Activated naive CD4-positive, alpha-beta T cell treated with anti-CD3 and anti-CD28 coated beads, Interleukin-2, amount 10 ng/mL, durations not matched to agents 7 days and 5 days (primary cell): Measurements from ENCODE around the gene BMPR2.
"Not testable (repeated sequence)": the region's sequence is repeated elsewhere in the genome, so short reads cannot be mapped to it uniquely, and the experiment has no call there.

Experiments used
- CTCF ChIA-PET: fragments of 350-600 bp; sonication (Branson Sonifier 250); formaldehyde crosslinking; loops from one replicate; lab custom pipeline; 2021; ENCODE audit warnings: antibody characterized with exemption; lab: Charles Lee
- DNase-seq: peaks from one replicate; pipeline ENCODE4 v3.0.0-alpha.2; 2020
- H3K27ac Mint-ChIP-seq: one replicate; pipeline ENCODE4 v1.8.0; 2021; ENCODE audit warnings: mild to moderate bottlenecking, moderate library complexity, mixed read lengths
- H3K27me3 Mint-ChIP-seq: one replicate; pipeline ENCODE4 v1.8.0; 2021; ENCODE audit warnings: mild to moderate bottlenecking, mixed read lengths
- H3K36me3 Mint-ChIP-seq: one replicate; pipeline ENCODE4 v1.8.0; 2021; ENCODE audit warnings: mixed read lengths
- H3K4me1 Mint-ChIP-seq: one replicate; pipeline ENCODE4 v1.8.0; 2021; ENCODE audit warnings: mixed read lengths
- H3K4me3 Mint-ChIP-seq: one replicate; pipeline ENCODE4 v1.8.0; 2021; ENCODE audit warnings: mild to moderate bottlenecking, moderate library complexity, mixed read lengths
- H3K9me3 Mint-ChIP-seq: one replicate; pipeline ENCODE4 v1.8.0; 2021; ENCODE audit warnings: mixed read lengths

The BMPR2 gene

GRCh38 chr2:202411097-202411496 lies 35.0 kb downstream of the BMPR2 start:
- CTCF ChIA-PET, result no interaction called here
- Mint-ChIP-seq H3K27ac (no peak overlapping the region), H3K4me3 (no peak overlapping the region), H3K36me3 (no peaks in the 10 kb centered on the region), H3K9me3 (no peaks in the 10 kb centered on the region), H3K4me1 (no peaks in the 10 kb centered on the region), H3K27me3 (no peaks in the 10 kb centered on the region)
- DNase-seq, result no peak

DNA sequence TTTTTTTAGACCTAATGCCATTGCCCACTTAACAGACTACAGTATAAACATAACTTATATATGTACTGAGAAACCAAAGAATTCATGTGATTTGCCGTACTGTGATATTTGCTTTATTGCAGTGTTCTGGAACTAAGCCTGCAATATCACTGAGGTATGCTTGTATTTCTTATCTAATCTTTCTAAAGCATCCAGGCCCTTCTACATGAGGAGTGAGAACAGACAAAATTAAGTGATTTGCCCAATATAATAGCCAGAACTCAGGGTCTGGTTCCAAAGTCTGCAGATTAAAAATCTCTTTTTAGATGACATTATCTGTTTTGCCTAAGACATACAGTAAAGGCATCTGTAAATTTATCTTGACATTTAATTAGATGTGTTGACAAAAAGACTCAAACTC lies 41.9 kb downstream of the BMPR2 start:
- H3K27me3 Mint-ChIP-seq, result no peaks in the 10 kb centered on the region
- H3K27ac Mint-ChIP-seq, result no peak overlapping the region
- CTCF ChIA-PET, result no interaction called here
- H3K9me3 Mint-ChIP-seq, result no peaks in the 10 kb centered on the region
- DNase-seq, result no peak
- no peak overlapping the region for H3K4me3 Mint-ChIP-seq
- no peaks in the 10 kb centered on the region for H3K4me1 Mint-ChIP-seq
- no peaks in the 10 kb centered on the region for H3K36me3 Mint-ChIP-seq

GRCh38 chr2:202418511-202418910 lies 42.4 kb downstream of the BMPR2 start:
- Mint-ChIP-seq H3K27me3 (no peaks in the 10 kb centered on the region), H3K4me3 (no peak overlapping the region), H3K9me3 (no peaks in the 10 kb centered on the region), H3K4me1 (no peaks in the 10 kb centered on the region), H3K36me3 (no peaks in the 10 kb centered on the region), H3K27ac (no peak overlapping the region)
- CTCF ChIA-PET, result no interaction called here
- DNase-seq, result no peak

- Mint-ChIP-seq H3K4me3 (no peak overlapping the region), H3K9me3 (peaks cover 3% of the 10 kb centered on the region), H3K27me3 (no peaks in the 10 kb centered on the region), H3K4me1 (no peaks in the 10 kb centered on the region), H3K27ac (no peak overlapping the region), H3K36me3 (no peaks in the 10 kb centered on the region)
- no peak for DNase-seq
- CTCF ChIA-PET, result no interaction called here
Observed at GRCh38 chr2:202423139-202423538, 47.0 kb downstream of the BMPR2 start.

GRCh38 chr2:202425036-202425435 lies 48.9 kb downstream of the BMPR2 start:
- CTCF ChIA-PET, result no interaction called here
- no peak overlapping the region for H3K4me3 Mint-ChIP-seq
- no peaks in the 10 kb centered on the region for H3K27me3 Mint-ChIP-seq
- H3K4me1 Mint-ChIP-seq, result no peaks in the 10 kb centered on the region
- DNase-seq, result no peak
- H3K36me3 Mint-ChIP-seq, result peaks cover 2% of the 10 kb centered on the region
- no peak overlapping the region for H3K27ac Mint-ChIP-seq
- H3K9me3 Mint-ChIP-seq, result peaks cover 12% of the 10 kb centered on the region

DNA sequence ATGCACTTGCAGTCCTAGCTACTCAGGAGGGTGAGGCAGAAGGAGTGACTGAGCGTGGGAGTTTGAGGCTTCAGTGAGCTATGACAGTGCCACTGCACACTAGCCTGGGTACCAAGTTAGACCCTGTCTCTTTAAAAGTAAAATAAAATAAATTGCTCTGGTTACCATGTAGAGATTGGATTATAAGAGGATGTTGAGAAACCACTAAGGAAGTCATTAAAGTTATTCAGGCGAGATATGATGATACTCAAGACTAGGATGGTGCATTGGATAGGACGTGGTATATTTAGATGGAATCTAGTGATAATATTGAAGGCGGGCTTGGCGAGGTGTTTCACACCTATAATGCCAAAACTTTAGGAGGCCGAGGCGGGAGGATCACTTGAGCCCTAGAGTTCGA lies 50.6 kb downstream of the BMPR2 start:
- no peak overlapping the region for H3K27ac Mint-ChIP-seq

DNA sequence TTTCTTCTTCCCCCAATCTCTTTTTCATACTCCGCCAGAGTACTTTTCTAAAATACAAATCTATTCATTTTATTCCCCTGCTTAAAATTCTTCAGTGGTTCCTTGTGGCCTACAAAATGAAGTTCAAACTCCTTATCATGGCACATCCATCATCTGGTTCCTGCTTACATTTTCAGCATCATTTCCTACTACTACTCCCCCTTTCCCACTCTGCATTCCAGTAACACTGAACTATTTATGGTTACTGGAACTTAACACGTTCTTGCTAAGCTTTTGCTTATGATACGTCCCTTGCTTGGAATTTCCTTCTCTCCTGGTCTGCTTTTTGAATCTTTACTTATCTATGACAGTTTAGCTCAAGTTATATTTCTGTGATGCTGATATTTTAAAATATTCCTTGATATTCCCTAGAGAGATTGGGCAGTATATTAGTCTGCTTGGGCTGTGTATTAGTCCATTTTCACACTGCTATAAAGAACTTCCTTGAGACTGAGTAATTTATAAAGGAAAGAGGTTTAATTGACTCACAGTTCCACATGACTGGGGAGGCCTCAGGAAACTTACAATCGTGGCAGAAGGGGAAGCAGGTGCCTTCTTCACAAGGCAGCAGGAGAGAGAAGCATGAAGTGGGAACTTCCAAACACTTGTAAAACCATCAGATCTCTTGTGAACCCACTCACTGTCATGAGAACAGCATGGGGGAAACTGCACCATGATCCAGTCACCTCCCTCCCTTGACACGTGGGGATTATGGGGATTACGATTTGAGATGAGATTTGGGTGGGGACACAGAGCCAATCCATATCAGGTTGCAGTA lies 53.2 kb downstream of the BMPR2 start:
- H3K9me3 Mint-ChIP-seq, result peaks cover 12% of the 10 kb centered on the region
- H3K4me3 Mint-ChIP-seq, result no peak overlapping the region
- no peak overlapping the region for H3K27ac Mint-ChIP-seq
- no peaks in the 10 kb centered on the region for H3K4me1 Mint-ChIP-seq
- peaks cover 2% of the 10 kb centered on the region for H3K36me3 Mint-ChIP-seq
- CTCF ChIA-PET, result no interaction called here
- no peak for DNase-seq
- H3K27me3 Mint-ChIP-seq, result no peaks in the 10 kb centered on the region

More for the DNA sequence above, 50.6 kb downstream of the BMPR2 start:
- CTCF ChIA-PET, result interaction anchor here (1.1 kb wide), 1 partner anchor 1388 kb away, joined by 3 read pairs; no protein-coding TSS in a partner anchor
- no peaks in the 10 kb centered on the region for H3K4me1 Mint-ChIP-seq
- H3K36me3 Mint-ChIP-seq, result peaks cover 2% of the 10 kb centered on the region
- no peak for DNase-seq
- H3K27me3 Mint-ChIP-seq, result no peaks in the 10 kb centered on the region
- peaks cover 12% of the 10 kb centered on the region for H3K9me3 Mint-ChIP-seq
- no peak overlapping the region for H3K4me3 Mint-ChIP-seq

DNA sequence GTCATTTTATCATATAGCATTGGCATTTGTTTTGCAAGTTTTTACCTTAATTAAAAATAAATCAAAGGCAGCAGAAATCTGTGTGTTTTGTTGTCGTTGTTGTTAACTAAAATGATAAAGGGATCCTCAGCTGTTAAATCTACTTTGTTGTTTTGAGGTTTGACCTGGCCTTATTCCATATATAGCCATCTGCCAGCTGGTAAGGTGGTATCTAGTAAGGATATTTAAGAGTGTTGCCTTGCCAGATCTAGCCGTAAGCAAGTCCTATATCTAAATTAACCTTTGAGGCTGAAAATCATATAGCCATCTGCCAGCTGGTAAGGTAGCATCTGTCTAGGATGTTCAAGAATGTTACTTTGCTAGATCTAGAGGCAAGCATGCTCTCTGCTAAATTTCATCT lies 56.6 kb downstream of the BMPR2 start:
- Mint-ChIP-seq H3K4me3 (no peak overlapping the region), H3K27ac (no peak overlapping the region), H3K27me3 (no peaks in the 10 kb centered on the region), H3K36me3 (peaks cover 2% of the 10 kb centered on the region), H3K9me3 (peaks cover 12% of the 10 kb centered on the region), H3K4me1 (no peaks in the 10 kb centered on the region)
- CTCF ChIA-PET, result no interaction called here
- no peak for DNase-seq

- Mint-ChIP-seq H3K36me3 (no peaks in the 10 kb centered on the region), H3K27ac (no peak overlapping the region), H3K4me1 (no peaks in the 10 kb centered on the region), H3K27me3 (no peaks in the 10 kb centered on the region), H3K4me3 (no peak overlapping the region), H3K9me3 (peaks cover 3% of the 10 kb centered on the region)
- no peak for DNase-seq
- CTCF ChIA-PET, result no interaction called here
Observed at GRCh38 chr2:202434472-202434871, 58.3 kb downstream of the BMPR2 start.

DNA sequence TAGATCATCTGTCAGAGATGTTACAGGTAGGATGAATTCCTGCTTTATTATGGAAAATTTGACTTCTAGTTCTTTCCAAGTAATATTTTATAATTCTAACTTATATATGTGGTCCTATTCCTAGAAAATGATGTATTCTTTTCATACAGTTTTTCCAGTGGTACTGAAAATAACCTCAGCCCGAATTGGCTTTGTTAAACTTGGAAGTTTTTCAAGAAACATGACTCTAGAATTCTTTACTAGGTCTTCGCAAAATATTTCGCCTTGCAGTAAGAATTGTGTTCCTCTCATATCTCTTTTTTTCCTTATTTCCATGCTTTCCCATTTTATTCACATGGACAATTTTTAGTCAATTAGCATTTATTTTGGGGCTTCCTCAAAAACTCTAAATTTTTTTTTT lies 60.5 kb downstream of the BMPR2 start:
- no peak for DNase-seq
- Mint-ChIP-seq H3K9me3 (no peaks in the 10 kb centered on the region), H3K4me1 (no peaks in the 10 kb centered on the region), H3K4me3 (no peak overlapping the region), H3K27ac (no peak overlapping the region), H3K36me3 (no peaks in the 10 kb centered on the region), H3K27me3 (no peaks in the 10 kb centered on the region)
- CTCF ChIA-PET, result no interaction called here

DNA sequence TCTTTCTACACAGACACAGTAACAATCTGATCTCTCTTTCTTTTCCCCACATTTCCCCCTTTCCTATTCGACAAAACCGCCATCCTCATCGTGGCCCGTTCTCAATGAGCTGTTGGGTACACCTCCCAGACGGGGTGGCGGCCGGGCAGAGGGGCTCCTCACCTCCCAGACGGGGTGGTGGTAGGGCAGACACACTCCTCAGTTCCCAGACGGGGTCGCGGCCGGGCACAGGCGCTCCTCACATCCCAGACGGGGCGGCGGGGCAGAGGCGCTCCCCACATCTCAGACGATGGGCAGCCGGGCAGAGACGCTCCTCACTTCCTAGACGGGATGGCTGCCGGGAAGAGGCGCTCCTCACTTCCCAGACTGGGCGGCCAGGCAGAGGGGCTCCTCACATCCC lies 64.0 kb downstream of the BMPR2 start:
- H3K4me3 Mint-ChIP-seq, H3K27me3 Mint-ChIP-seq, H3K9me3 Mint-ChIP-seq, CTCF ChIA-PET, DNase-seq, H3K27ac Mint-ChIP-seq, H3K36me3 Mint-ChIP-seq, H3K4me1 Mint-ChIP-seq: not testable (repeated sequence)

DNA sequence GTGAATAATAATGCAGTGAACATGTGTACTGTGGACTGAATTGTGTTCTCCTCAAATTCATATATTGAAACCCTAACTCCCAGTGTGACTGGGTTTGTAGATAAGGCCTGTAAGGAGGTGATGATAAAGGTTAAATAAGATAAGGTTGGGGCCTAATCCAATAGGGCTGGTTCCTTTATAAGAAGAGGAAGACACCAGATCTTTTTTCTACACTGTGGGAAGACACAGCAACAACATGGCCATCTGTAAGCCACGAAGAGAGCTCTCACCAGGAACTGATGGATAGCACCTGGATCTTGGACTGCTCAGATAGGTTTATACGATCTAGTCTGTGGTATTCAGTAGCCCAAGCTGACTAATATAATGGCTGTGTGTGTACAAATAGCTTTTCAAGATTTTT lies 66.8 kb downstream of the BMPR2 start:
- Mint-ChIP-seq H3K4me1 (peaks cover 3% of the 10 kb centered on the region), H3K4me3 (no peak overlapping the region), H3K27me3 (no peaks in the 10 kb centered on the region), H3K36me3 (no peaks in the 10 kb centered on the region), H3K27ac (no peak overlapping the region), H3K9me3 (no peaks in the 10 kb centered on the region)
- CTCF ChIA-PET, result no interaction called here
- DNase-seq, result no peak

DNA sequence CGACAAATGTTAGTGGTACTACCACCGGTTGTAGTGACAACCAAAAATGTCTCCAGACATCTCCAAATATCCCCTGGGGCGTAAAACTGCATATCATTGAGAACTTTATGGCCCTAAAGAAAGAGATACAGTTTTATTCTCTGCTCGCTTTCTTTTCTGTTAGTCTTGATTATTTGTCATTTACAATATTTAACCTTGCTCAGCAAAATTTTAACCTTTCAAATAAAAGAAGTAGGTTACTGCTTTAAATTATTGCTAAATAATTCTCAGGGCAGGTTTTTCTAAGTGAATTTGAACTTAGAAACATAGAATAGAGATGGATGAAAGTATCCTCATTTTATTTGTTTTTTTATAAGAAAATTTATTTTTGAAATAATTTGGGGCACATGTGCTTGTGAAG lies 67.9 kb downstream of the BMPR2 start:
- no peak for DNase-seq
- H3K9me3 Mint-ChIP-seq, result peaks cover 1% of the 10 kb centered on the region
- no peak overlapping the region for H3K4me3 Mint-ChIP-seq
- no peaks in the 10 kb centered on the region for H3K36me3 Mint-ChIP-seq
- no peaks in the 10 kb centered on the region for H3K27me3 Mint-ChIP-seq
- CTCF ChIA-PET, result no interaction called here
- no peak overlapping the region for H3K27ac Mint-ChIP-seq
- peaks cover 3% of the 10 kb centered on the region for H3K4me1 Mint-ChIP-seq

DNA sequence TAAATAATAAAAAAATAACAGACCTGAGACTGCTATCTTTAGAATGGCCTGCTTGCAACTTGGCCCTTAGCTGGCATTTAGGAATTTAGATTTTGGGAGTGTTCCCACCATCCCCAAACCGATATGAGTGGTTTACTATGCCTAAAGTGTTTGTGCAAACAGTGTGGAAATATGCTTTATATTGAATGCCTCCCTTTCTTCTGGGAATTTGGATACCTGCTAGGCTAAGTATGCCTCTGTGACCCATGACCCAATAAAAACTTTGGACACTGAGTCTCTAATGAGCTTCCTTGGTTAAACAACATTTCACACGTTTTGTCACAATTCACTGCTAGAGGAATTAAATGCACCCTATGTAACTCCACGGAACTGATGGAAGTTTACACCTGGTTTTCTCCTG lies 73.2 kb downstream of the BMPR2 start:
- Mint-ChIP-seq H3K9me3 (peaks cover 1% of the 10 kb centered on the region), H3K4me1 (no peaks in the 10 kb centered on the region), H3K4me3 (no peak overlapping the region), H3K36me3 (no peaks in the 10 kb centered on the region), H3K27me3 (no peaks in the 10 kb centered on the region), H3K27ac (no peak overlapping the region)
- DNase-seq, result no peak
- CTCF ChIA-PET, result interaction anchor here (1.7 kb wide), 1 partner anchor 19 kb away, joined by 3 read pairs; no protein-coding TSS in a partner anchor

GRCh38 chr2:202450785-202451184 lies 74.7 kb downstream of the BMPR2 start:
- CTCF ChIA-PET, result no interaction called here
- no peaks in the 10 kb centered on the region for H3K36me3 Mint-ChIP-seq
- no peaks in the 10 kb centered on the region for H3K27me3 Mint-ChIP-seq
- H3K27ac Mint-ChIP-seq, result no peak overlapping the region
- no peaks in the 10 kb centered on the region for H3K4me1 Mint-ChIP-seq
- DNase-seq, result no peak
- H3K4me3 Mint-ChIP-seq, result no peak overlapping the region
- H3K9me3 Mint-ChIP-seq, result peaks cover 1% of the 10 kb centered on the region
